Gastroesophageal sphincter (tissue), 4 donors: Measurements from ENCODE around the gene PRKN. TPM values are rescaled to one million over a fixed set of nuclear protein-coding genes. Genes with fewer than 3 reads are reported as not detected.
A peak's percentile ranks its signal among the peaks of the same experiment; 100 is the strongest.

Experiments used
- ATAC-seq: fragments of 150-250 bp; one replicate; pipeline ENCODE4 v1.9.1; 2016; ENCODE audit warnings: mild to moderate bottlenecking, moderate library complexity
- H3K27ac ChIP-seq, 4 donors: fragments of 200-600 bp; sonication (generic) in 3 of 4; 1 replicate in 3 of 4; 2 replicates in 1 of 4; pipeline ENCODE4 v1.5.1; 2016 to 2019
- H3K27me3 ChIP-seq: fragments of 200-600 bp; sonication (generic); one replicate; pipeline ENCODE4 v1.5.1; 2019
- H3K36me3 ChIP-seq, 2 donors: fragments of 200-600 bp; sonication (generic); one replicate each; pipeline ENCODE4 v1.5.1; 2019; ENCODE audit warnings: control low read depth in 1 of 2
- H3K4me1 ChIP-seq, 3 donors: fragments of 200-600 bp; sonication (generic); 1 replicate in 2 of 3; 2 replicates in 1 of 3; pipeline ENCODE4 v1.5.1; 2016 to 2019; ENCODE audit warnings: control low read depth in 2 of 3
- H3K4me3 ChIP-seq, 2 donors: fragments of 200-600 bp; sonication (generic); one replicate each; pipeline ENCODE4 v1.5.1; 2019; ENCODE audit warnings: mild to moderate bottlenecking in 1 of 2, moderate library complexity in 1 of 2
- H3K9me3 ChIP-seq, 3 donors: fragments of 200-600 bp; sonication (generic); one replicate each; pipeline ENCODE4 v1.5.1; 2017 to 2019; ENCODE audit warnings: control low read depth in 2 of 3
- EP300 ChIP-seq: sonication (generic); formaldehyde crosslinking; IDR thresholded peaks from one replicate; pipeline ENCODE4 v1.6.1; 2017; ENCODE audit warnings: antibody characterized with exemption, mild to moderate bottlenecking
- POLR2A ChIP-seq, 2 donors: fragments of 450-650 bp; IDR thresholded peaks; one replicate each; pipeline ENCODE4 v1.6.1; 2017; ENCODE audit warnings: antibody characterized with exemption in 2 of 2, mild to moderate bottlenecking in 2 of 2, moderate library complexity in 1 of 2
- POLR2AphosphoS5 ChIP-seq: sonication (generic); formaldehyde crosslinking; IDR thresholded peaks from one replicate; pipeline ENCODE4 v1.6.1; 2017; ENCODE audit warnings: antibody characterized with exemption
- WGBS, 2 donors: methylation state at CpG; one replicate each; pipeline ENCODE4 v1.1.5; 2018; ENCODE audit warnings: low coverage in 1 of 2; 5-methylcytosine and 5-hydroxymethylcytosine counted together
- total RNA-seq, 4 donors: library from RNA; depleted of rRNA; stranded (reverse); fragments of >200 nt; gene quantifications; one replicate each; pipeline ENCODE4 v1.1.0, GENCODE V29; 2016
- TF ChIP-seq, protein P1 (sequence below), 4 experiments: fragments of 200-600 bp in 2 of 4; fragments of 450-650 bp in 2 of 4; sonication (generic) in 1 of 4; IDR thresholded peaks; one replicate each; pipeline ENCODE4 v1.5.1; 2017 to 2019; ENCODE audit warnings: antibody characterized with exemption in 4 of 4, mild to moderate bottlenecking in 2 of 4, moderate library complexity in 2 of 4

PRKN gene
- total RNA-seq, 4 donors from 2014 or later = 8.4 to 58.6 (median 25.8) TPM

DNA sequence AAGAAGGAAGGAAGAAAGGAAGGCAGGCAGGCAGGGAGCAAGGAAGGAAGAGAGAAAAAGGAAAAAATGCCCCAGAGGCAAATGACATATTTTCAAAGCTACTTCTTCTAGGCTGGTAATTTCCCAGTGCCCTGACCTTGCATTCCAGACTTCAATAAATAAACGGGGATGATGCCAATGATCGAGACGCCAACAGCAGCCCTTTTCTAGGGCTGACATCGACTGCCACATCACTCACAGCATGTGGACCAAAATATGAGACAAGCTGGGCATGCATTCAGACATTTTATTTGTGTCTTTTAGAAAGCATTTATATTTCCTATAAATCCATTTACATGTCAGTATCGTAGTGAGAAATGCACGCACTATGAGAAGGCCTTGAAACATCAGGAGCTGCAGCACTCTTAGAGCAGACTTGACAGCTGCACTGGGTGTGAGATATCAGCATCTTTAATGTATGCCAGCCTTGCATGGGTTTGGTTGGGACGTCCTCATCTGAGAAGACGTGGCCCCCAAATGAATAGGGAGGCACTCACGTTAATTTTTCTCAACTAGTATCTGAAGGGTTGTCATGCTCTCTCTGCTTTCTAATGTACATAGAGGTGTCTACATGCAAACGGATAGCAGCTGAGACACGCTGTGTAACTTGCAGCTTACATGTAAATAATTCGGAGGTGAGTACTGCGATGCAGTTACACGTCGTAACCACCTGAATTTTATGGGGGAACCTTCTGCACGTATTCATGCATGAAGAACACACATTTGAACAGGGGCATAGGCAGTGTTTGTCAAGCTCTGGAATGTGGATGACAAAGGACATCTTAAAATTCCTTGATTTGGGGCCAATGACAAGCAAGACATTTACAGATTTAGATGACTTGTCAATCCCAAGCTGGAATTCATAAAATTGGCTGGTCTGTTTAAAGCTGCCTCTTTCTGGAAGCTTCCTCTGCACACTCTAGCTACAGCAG, 1304.6 kb downstream of the PRKN start:
- 66 to 73% methylated on average over 14 of the region's 16 CpGs for WGBS, 2 donors
- Histone ChIP-seq H3K9me3 (no peaks in the 10 kb centered on the region), H3K27ac (no peak overlapping the region)

DNA sequence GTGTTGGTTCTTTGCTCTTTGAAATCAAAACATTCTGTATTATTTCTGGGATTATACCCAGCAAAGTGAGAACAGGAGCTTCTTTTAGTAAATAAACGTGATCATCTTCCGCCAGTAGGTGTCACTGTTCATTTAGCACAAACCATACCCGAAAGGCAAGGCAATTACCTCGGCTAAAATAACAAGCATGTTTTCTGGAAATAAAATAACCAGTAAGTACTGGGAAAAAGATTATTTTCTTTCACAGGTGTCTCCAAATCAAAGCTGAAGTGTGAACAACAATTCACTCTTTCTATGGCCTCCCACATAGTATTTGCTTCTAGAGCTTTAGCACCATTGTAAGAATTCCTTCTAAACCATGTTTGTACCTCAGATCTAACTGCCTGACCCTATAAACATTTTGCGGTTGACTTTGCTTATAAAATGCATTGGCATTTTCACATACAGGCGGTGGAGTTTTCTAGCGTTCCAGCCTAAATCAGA, 1309.1 kb downstream of the PRKN start:
- Histone ChIP-seq H3K4me1 (peaks cover 0 to 25% (median 0%) of the 10 kb centered on the region in 3 donors), H3K36me3 (no peaks in the 10 kb centered on the region), H3K9me3 (no peaks in the 10 kb centered on the region), H3K27ac (peak overlapping the region in 1 of 4 donors; percentile 21), H3K27me3 (no peaks in the 10 kb centered on the region), H3K4me3 (no peak overlapping the region)
- peak; percentile 50 for ATAC-seq
- TF ChIP-seq, protein P1, sequence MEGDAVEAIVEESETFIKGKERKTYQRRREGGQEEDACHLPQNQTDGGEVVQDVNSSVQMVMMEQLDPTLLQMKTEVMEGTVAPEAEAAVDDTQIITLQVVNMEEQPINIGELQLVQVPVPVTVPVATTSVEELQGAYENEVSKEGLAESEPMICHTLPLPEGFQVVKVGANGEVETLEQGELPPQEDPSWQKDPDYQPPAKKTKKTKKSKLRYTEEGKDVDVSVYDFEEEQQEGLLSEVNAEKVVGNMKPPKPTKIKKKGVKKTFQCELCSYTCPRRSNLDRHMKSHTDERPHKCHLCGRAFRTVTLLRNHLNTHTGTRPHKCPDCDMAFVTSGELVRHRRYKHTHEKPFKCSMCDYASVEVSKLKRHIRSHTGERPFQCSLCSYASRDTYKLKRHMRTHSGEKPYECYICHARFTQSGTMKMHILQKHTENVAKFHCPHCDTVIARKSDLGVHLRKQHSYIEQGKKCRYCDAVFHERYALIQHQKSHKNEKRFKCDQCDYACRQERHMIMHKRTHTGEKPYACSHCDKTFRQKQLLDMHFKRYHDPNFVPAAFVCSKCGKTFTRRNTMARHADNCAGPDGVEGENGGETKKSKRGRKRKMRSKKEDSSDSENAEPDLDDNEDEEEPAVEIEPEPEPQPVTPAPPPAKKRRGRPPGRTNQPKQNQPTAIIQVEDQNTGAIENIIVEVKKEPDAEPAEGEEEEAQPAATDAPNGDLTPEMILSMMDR (IDR thresholded peaks at IDR 0.05) = peak; percentile 54 to 80 (median 76)
- no peak for TF ChIP-seq POLR2AphosphoS5
- WGBS, 2 donors = 11 to 12% methylated on average over 6 to 7 of the region's 7 CpGs

More for the DNA sequence above, 1304.6 kb downstream of the PRKN start:
- ATAC-seq = no peak
- Histone ChIP-seq H3K4me1 (peaks cover 0 to 19% (median 0%) of the 10 kb centered on the region in 3 donors), H3K36me3 (no peaks in the 10 kb centered on the region), H3K27me3 (no peaks in the 10 kb centered on the region), H3K4me3 (no peak overlapping the region)
- TF ChIP-seq, protein P1 (IDR thresholded peaks at IDR 0.05) = no peak
- TF ChIP-seq POLR2AphosphoS5 (no peak), EP300 (no peak), POLR2A (IDR thresholded peaks at IDR 0.05) (no peak)

DNA sequence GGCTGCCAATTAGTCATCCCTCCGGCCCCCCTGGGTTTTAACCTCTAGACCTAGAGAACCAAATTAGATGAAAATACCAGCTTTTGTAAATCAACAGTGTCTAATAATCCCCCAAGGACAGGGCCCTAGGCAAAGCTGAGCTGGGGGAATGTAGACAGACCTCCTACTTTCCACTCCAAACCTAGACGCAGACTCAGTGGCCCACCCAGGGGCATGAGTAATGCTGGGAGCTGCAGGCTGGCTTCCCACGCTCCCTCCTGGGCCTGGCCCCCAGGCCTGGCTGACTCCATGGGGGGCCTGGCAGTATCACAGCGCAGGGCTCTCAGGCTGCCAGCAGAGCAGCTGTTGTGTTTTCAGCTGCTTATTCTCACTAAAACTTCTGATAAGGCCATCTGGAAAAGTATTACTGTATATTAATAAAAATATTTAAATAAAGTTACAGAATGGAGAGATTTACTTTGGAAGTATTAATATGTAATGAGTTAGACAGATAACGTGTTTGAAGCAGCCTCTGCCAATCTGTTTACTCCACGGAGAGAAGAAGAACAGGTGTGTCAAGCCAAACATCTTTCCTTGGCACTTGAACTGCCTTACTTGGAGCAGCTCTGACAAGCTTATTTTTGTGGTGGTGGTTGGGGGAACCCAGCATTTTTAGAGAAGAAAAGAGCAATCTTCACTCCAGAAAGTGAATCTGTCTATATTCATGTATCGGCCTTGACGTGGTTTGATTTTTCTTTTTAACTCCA, 1309.7 kb downstream of the PRKN start:
- Histone ChIP-seq H3K9me3 (no peaks in the 10 kb centered on the region), H3K27me3 (no peaks in the 10 kb centered on the region), H3K27ac (peak overlapping the region in 1 of 4 donors; percentile 21), H3K4me3 (no peak overlapping the region), H3K36me3 (no peaks in the 10 kb centered on the region), H3K4me1 (peaks cover 0 to 21% (median 0%) of the 10 kb centered on the region in 3 donors)
- TF ChIP-seq EP300 = no peak
- TF ChIP-seq, protein P1 (IDR thresholded peaks at IDR 0.05) = no peak
- TF ChIP-seq POLR2AphosphoS5 = peak; percentile 38
- TF ChIP-seq POLR2A (IDR thresholded peaks at IDR 0.05) = no peak
- ATAC-seq = peak; percentile 78
- WGBS, 2 donors = 12% methylated on average over 5 to 6 of the region's 8 CpGs

DNA sequence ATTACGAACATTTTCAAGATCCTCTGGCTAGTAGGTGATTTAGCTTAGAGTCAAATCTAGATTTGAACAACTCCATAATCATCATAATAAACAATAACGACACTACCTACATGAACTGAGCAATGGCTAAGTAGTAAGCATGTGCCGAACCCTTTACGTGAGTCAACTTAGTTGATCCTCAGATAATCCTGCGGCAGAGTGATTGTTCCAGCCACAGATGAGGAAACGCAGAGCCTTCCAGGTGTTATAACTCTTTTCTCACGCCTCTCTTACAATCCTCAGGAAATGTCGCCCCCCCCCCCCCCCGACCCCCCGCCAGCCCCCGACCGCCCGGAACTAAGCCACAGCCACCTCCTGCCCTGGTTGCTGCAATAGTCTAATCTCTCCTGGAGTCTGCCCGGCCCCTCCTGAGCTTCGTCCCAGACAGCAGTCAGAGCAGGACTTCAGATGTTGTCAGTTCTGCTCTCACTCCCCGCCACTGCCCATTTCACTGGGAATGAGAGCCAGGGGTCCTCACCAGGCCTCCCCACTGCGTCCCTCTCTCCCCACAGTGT, 1312.2 kb downstream of the PRKN start:
- H3K36me3 ChIP-seq = no peaks in the 10 kb centered on the region
- H3K27ac ChIP-seq = no peak overlapping the region
- H3K27me3 ChIP-seq = no peaks in the 10 kb centered on the region
- H3K9me3 ChIP-seq = no peaks in the 10 kb centered on the region
- ATAC-seq = no peak
- WGBS, 2 donors = 79 to 100% methylated on average over 1 to 9 of the region's 17 CpGs
- H3K4me1 ChIP-seq = peaks cover 0 to 16% (median 0%) of the 10 kb centered on the region in 3 donors
- TF ChIP-seq POLR2A (IDR thresholded peaks at IDR 0.05) = no peak
- no peak for TF ChIP-seq EP300
- TF ChIP-seq POLR2AphosphoS5 = no peak
- TF ChIP-seq, protein P1 (IDR thresholded peaks at IDR 0.05) = no peak
- H3K4me3 ChIP-seq = no peak overlapping the region
